ENCODE data around the gene SETD2.

The SETD2 gene

DNA sequence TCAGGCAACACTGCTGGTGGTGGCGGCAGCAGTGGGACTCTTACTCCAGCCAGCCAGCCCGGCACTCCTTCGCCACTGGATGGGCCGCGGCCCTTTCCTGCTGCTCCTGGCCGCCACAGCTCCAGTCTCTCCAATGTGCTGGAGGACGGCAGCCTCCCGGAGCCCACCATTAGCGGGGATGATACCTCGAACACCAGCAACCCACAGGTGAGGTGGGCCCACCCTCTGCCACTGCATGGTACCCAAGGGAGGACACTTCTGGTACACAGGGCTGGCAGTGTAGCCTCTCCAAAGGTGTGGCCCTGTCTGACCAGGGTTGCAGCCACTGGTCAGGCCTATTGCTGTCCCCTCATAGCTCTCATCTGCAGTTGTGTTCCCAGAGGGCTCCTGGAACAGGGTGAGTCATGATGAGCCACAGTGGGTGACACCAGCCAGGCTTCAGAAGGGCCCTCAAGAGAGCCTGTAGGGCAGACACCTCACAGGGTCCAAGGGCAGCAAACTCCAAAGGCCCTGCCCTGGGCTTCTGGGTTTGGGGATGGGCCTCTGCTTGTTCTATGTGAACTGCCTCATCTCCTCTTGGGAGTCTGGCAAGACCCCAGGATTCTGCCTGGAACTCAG, 163.6 kb downstream of the SETD2 start:
- no peak for DNase-seq
- Mint-ChIP-seq H3K27me3 (no peaks in the 10 kb centered on the region), H3K36me3 (ENCODE audit: low read depth) (peaks cover 87% of the 10 kb centered on the region), H3K4me1 (ENCODE audit: low read depth) (peaks cover 23% of the 10 kb centered on the region), H3K4me3 (no peak overlapping the region), H3K27ac (peak overlapping the region; percentile 68), H3K9me3 (no peaks in the 10 kb centered on the region)

DNA sequence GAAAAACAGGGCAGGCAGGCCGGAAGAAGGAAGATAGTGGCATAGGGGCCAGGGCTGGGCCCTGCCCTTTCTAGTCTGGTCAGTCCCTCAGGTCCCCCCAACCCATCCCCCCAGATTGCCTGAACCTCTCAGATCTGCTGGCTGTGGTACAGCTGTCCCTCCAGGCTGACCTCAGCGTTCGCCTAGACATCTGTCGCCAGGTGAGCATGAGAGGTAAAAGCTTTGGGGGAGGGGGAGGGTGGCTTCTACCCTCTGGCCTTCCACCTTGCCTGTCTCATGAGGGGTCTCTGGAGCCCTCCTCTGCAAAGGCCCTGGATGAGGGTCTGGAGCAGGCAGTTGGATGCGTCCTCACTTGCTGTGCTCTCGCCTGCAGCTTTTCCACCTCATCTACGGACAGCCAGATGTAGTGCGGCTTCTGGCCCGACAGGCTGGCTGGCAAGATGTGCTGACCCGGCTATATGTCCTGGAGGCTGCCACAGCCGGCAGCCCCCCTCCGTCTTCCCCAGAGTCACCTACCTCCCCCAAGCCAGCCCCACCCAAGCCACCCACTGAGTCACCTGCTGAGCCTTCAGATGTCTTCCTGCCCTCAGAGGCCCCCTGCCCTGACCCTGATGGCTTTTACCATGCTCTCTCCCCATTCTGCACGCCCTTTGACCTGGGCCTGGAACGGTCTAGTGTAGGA, 164.3 kb downstream of the SETD2 start:
- no peak for DNase-seq
- Mint-ChIP-seq H3K36me3 (ENCODE audit: low read depth) (peaks cover 87% of the 10 kb centered on the region), H3K9me3 (no peaks in the 10 kb centered on the region), H3K4me3 (no peak overlapping the region), H3K4me1 (ENCODE audit: low read depth) (peaks cover 23% of the 10 kb centered on the region), H3K27ac (peak overlapping the region; percentile 68), H3K27me3 (no peaks in the 10 kb centered on the region)

DNA sequence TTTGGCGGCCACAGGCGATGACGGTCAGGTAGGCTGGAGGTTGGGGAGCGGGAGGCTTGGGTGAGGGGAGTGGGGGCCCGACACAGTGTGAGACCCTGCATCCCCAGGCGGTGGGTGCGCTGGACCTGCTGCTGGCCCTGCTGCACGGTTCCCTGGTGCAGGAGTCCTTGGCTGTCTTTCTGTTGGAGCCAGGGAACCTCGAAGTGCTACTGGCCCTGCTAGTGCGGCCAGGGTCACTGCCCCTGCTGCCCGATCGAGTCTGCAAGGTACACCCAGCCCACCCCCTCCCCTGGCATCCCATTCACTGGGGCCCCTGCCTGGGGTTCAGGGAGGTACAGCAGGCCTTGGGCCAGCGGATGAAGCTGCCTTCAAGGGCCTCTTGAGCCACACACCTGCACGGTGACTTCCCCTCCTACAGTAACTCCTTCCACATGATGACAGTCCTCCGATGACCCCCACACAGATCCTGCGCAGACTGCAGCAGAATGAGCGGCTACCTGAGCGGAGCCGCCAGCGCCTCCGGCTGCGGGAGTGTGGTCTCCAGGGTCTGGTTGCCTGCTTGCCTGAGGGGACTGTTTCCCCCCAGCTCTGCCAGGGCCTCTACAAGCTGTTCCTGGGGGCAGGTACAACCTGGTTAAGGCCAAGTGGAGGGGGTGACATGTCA, 164.9 kb downstream of the SETD2 start:
- Mint-ChIP-seq H3K9me3 (no peaks in the 10 kb centered on the region), H3K4me1 (ENCODE audit: low read depth) (peaks cover 23% of the 10 kb centered on the region), H3K27me3 (no peaks in the 10 kb centered on the region), H3K4me3 (no peak overlapping the region), H3K27ac (no peak overlapping the region), H3K36me3 (ENCODE audit: low read depth) (peaks cover 87% of the 10 kb centered on the region)
- DNase-seq: no peak

DNA sequence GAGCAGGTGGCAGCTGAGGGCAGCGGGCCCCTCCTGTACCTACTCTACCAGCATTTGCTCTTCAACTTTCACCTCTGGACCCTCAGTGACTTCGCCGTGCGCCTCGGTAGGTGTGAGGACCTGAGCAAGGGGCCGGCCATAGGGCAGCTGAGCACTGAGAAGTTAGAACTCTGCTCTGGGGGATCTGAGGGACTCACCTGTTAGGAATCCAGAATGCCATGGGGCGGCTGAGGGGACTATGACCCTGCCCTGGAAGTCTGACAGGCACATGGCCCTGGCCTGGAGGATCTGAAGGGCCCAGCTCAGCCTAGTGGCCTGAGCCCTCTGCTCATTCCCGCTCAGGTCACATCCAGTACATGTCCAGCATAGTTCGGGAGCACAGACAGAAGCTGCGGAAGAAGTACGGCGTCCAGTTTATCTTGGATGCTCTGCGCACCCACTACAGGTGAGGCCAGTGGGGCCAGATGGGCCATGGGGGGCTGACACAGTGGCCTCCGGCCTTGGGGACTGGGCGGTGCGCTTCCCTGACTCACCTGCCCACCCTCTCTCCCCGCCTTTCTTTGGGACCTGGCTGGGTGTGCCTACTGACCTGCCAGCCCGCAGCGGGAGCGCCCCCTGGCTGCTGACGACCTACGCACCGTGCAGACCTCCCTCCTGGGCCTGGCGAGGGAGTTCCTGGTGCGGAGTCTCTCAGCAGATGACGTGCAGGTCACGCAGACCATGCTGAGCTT, 165.6 kb downstream of the SETD2 start:
- Mint-ChIP-seq H3K4me1 (ENCODE audit: low read depth) (peaks cover 23% of the 10 kb centered on the region), H3K27me3 (no peaks in the 10 kb centered on the region), H3K4me3 (no peak overlapping the region), H3K27ac (no peak overlapping the region), H3K9me3 (no peaks in the 10 kb centered on the region), H3K36me3 (ENCODE audit: low read depth) (peaks cover 87% of the 10 kb centered on the region)
- peak; percentile 84 for DNase-seq

DNA sequence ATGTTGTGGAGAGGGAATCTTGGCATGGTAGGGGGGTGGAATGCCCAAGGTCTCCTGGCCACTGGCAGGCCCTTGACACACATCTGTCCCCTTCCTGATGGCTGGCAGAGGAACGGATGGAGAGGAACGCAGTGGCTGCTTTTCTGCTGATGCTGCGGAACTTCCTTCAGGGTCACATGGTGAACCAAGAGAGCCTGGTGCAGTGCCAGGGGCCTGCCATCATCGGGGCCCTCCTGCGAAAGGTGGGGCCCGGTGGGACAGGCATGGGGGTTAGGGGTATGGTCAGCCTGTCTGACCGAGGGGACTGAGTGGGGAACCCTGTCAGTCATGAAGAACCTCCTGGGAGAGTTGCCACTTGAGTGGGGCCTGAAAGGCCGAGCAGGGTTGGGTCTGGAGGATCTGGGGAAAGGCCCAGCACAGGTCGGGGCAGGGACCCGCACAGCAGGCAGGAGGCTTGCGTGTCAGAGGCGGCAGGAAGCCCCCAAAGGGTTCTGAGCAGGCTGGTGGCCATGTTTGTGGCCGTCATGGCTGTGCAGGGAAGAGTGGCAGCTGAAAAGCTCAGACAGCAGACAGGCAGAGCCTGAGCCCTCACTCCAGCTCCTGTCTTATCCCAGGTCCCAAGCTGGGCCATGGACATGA, 166.3 kb downstream of the SETD2 start:
- no peak for DNase-seq
- peaks cover 86% of the 10 kb centered on the region for H3K36me3 Mint-ChIP-seq (ENCODE audit: low read depth)
- H3K4me3 Mint-ChIP-seq: no peak overlapping the region
- H3K4me1 Mint-ChIP-seq (ENCODE audit: low read depth): peaks cover 23% of the 10 kb centered on the region
- H3K27ac Mint-ChIP-seq: no peak overlapping the region
- no peaks in the 10 kb centered on the region for H3K9me3 Mint-ChIP-seq
- no peaks in the 10 kb centered on the region for H3K27me3 Mint-ChIP-seq

DNA sequence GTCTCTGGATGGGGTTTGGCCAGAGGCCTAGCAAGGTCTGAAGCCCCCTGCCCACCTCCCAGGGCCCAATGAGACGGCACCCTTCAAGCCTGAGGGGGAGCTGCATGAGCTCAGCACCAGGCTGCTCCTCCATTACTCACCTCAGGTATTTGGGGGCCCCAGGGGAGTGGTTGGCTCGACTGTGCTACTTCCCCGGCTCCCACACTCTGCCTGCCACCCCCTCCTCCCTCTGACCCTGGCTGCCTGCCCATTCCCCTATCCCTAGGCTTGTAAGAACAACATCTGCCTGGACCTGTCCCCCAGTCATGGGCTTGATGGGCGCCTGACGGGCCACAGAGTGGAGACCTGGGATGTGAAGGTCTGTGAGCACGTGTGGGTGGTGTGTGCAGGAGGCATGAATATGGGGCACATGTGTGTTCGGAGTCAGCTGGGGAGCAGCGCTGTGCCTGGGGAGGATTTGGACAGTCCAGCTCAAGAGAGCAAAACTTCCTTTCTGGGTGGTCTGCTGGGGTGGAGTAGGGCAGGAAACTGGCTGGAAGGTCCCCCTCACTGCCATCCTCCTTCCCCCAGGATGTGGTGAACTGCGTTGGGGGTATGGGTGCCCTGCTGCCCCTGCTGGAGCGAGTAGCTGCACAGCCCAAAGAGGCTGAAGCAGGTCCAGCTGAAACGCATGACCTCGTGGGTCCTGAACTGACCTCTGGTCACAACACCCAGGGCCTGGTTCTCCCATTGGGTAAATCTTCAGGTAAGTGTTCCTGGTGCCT, 167.0 kb downstream of the SETD2 start:
- peaks cover 86% of the 10 kb centered on the region for H3K36me3 Mint-ChIP-seq (ENCODE audit: low read depth)

DNA sequence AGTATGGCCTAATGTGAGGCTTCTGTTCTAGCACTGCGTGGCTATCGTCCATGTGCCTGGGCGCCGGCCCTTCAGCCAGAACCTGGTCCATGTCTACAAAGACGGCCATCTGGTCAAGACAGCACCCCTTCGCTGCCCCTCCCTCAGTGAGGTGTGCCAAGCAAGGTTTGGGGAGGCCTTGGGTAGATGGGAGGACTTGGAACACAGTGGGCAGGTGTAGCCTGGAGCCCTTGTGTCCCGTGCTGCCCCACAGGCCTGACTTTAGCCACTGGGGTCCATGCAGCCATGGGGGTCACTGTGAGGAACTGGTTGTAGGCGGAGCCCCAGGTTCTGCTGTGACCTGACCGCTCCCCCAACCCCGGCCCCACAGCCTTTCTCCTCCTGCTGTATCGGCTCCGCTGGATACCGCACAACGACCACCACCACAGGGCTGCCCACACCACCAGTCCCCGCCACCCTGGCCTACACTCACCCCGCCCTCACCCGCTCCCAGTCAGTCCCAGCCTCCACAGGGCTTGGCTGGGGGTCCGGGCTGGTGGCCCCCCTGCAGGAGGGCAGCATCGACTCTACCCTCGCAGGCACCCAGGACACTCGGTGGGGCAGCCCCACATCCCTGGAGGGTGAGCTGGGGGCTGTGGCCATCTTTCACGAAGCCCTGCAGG, 167.9 kb downstream of the SETD2 start:
- no peaks in the 10 kb centered on the region for H3K27me3 Mint-ChIP-seq
- H3K27ac Mint-ChIP-seq: no peak overlapping the region
- no peak for DNase-seq
- no peak overlapping the region for H3K4me3 Mint-ChIP-seq
- H3K36me3 Mint-ChIP-seq (ENCODE audit: low read depth): peaks cover 86% of the 10 kb centered on the region
- H3K4me1 Mint-ChIP-seq (ENCODE audit: low read depth): peaks cover 23% of the 10 kb centered on the region
- H3K9me3 Mint-ChIP-seq: no peaks in the 10 kb centered on the region

More for the DNA sequence above, 167.0 kb downstream of the SETD2 start:
- Mint-ChIP-seq H3K4me1 (ENCODE audit: low read depth) (peaks cover 23% of the 10 kb centered on the region), H3K4me3 (no peak overlapping the region), H3K27ac (peak overlapping the region; percentile 28), H3K27me3 (no peaks in the 10 kb centered on the region), H3K9me3 (no peaks in the 10 kb centered on the region)
- DNase-seq: no peak

DNA sequence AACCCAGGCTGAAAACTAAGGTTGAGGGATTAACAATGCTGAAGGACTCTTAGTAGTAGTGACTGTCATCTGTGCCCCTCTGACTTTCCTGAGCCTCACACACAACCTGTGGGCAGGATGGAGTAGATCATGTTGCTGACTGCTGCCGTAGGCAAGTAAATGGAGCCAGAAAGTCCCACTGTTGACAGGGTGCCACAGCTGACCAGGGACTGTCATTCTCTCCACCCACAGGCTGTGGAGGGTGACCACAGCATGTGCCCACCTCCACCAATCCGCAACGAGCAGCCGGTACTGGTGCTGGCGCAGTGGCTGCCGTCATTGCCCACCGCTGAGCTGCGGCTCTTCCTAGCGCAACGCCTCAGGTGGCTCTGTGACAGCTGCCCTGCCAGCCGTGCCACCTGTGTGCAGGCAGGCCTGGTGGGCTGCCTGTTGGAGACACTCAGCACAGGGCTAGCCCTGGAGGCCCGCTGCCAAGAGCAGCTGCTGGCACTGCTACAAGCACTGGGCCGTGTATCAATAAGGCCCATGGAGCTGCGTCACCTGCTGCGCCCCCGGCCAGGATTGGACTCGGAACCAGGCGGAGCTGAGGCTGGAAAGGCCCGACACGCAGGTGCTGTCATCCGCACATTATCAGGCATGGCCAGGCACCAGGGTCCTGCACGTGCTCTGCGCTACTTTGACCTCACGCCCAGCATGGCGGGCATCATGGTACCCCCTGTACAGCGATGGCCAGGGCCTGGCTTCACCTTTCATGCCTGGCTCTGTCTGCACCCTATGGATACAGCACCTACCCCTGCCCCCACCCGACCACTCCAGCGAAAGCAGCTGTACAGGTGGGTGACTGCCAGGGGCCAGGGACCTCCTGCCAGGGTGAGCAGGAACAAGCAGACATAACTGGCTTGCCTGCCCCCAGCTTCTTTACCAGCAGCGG, 168.8 kb downstream of the SETD2 start:
- Mint-ChIP-seq H3K27me3 (no peaks in the 10 kb centered on the region), H3K36me3 (ENCODE audit: low read depth) (peaks cover 86% of the 10 kb centered on the region), H3K9me3 (no peaks in the 10 kb centered on the region), H3K27ac (peak overlapping the region; percentile 35), H3K4me3 (no peak overlapping the region), H3K4me1 (ENCODE audit: low read depth) (peaks cover 25% of the 10 kb centered on the region)
- DNase-seq: no peak

DNA sequence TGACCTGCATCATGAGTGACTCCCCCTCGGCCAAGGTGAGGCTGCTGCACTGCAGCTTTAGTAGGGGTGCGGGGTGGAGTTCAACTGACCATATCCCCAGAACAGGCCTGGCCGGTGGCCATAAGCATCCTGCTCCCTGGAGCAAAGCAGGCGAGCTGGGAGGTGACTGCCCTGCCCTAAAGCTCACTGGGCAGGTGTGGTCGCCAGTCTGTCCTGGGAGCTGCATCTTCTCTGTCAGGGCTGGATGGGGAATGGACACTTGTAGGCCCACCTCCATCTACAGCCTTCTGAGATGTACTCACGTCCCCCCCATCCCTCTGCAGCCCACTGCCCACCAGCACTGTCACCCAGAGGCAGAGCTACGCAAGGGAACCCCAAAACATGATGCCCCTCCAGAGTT, 169.9 kb downstream of the SETD2 start:
- no peaks in the 10 kb centered on the region for H3K27me3 Mint-ChIP-seq
- peaks cover 88% of the 10 kb centered on the region for H3K36me3 Mint-ChIP-seq (ENCODE audit: low read depth)
- no peak overlapping the region for H3K27ac Mint-ChIP-seq
- no peaks in the 10 kb centered on the region for H3K9me3 Mint-ChIP-seq
- H3K4me1 Mint-ChIP-seq (ENCODE audit: low read depth): peaks cover 30% of the 10 kb centered on the region
- no peak overlapping the region for H3K4me3 Mint-ChIP-seq
- no peak for DNase-seq

DNA sequence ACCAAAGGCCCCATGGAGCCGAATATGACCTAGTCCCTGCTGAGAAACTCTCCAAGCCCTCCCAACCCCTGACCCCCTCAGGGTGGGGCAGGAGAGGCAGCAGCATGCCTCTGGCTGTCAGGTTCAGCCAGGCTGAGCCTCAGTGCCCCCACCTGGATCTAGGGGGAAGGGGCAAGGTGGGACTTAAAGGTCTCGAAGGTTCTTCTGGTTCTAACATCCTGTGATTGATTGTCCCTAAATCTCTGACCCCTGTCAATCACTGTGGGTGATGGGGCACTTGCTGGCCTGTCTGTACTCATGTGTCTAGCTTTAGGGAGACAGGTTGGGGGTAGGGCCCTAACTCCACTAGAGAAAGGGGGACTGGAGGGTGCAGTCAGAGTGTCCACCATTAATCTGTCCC, 170.6 kb downstream of the SETD2 start:
- no peak overlapping the region for H3K4me3 Mint-ChIP-seq
- no peak for DNase-seq
- H3K27ac Mint-ChIP-seq: no peak overlapping the region
- H3K27me3 Mint-ChIP-seq: no peaks in the 10 kb centered on the region
- no peaks in the 10 kb centered on the region for H3K9me3 Mint-ChIP-seq
- H3K4me1 Mint-ChIP-seq (ENCODE audit: low read depth): peaks cover 35% of the 10 kb centered on the region
- peaks cover 89% of the 10 kb centered on the region for H3K36me3 Mint-ChIP-seq (ENCODE audit: low read depth)

DNA sequence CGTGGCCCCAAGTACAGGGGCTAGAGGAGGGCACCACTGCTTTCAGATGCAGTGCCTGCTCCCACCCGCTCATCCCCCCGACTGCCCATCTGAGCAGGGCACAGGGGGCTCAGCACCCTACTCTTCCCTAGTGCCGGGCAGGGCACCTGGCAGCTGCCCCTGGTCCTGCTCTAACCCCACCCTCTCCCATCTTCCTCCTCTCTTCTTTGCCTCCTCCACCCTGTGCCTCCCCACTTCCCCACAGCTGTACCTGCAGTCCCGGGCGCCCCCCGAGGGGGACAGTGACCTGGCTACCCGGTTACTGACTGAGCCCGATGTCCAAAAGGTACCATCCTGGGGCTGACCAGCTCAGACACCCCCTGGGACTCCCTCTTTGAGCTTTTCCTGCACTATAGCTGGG, 171.7 kb downstream of the SETD2 start:
- Mint-ChIP-seq H3K27me3 (no peaks in the 10 kb centered on the region), H3K9me3 (no peaks in the 10 kb centered on the region), H3K27ac (no peak overlapping the region), H3K4me3 (no peak overlapping the region), H3K36me3 (ENCODE audit: low read depth) (peaks cover 81% of the 10 kb centered on the region), H3K4me1 (ENCODE audit: low read depth) (peaks cover 37% of the 10 kb centered on the region)
- no peak for DNase-seq

DNA sequence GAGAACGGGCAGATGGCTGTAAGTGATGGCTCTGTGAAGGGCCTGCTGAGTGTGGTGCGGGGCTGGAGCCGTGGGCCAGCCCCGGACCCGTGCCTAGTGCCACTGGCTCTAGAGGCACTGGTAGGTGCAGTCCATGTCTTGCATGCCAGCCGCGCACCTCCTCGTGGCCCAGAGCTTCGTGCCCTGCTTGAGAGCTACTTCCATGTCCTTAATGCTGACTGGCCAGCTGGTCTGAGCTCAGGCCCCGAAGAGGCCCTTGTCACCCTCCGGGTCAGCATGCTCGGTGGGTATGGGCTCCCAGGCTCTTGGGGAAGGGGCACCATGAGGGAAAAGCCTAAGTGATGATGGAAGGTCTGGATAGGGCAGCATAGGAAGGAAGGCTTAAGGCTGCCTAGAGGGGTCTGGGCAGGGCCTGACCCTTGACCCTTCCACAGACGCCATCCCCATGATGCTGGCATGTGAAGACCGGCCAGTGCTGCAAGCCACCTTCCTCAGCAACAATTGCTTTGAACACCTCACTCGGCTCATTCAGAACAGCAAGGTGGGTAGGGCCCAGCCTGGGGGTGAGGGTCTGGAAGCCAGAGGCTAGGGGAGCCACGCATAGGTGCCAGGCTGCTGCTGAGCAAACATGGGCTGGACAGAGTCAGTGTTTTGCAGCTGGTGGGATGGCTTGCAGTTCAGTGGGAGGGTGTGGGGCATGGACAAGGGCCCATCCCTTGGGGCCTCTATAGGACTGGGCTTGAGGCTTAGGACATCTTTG, 172.3 kb downstream of the SETD2 start:
- Mint-ChIP-seq H3K4me3 (no peak overlapping the region), H3K27me3 (no peaks in the 10 kb centered on the region), H3K4me1 (ENCODE audit: low read depth) (peaks cover 38% of the 10 kb centered on the region), H3K27ac (no peak overlapping the region), H3K9me3 (no peaks in the 10 kb centered on the region), H3K36me3 (ENCODE audit: low read depth) (peaks cover 75% of the 10 kb centered on the region)
- no peak for DNase-seq

All from activated T-cell treated with anti-CD3 and anti-CD28 coated beads, Interleukin-2, amount 50 U/mL, for 24 hours (primary cell).